ES-I3 (cell line): ENCODE results near the gene TEAD1.

Experiments
- H3K36me3 ChIP-seq: 2 replicates; pipeline ENCODE4 v1.6.1; 2013; ENCODE audit warnings: mild to moderate bottlenecking, low read length, control low read depth, moderate library complexity; ENCODE audit not compliant: insufficient read depth
- H3K4me1 ChIP-seq: 2 replicates; pipeline ENCODE4 v1.6.1; 2013; ENCODE audit warnings: mild to moderate bottlenecking, control low read depth, low read length; ENCODE audit not compliant: insufficient read depth
- H3K9ac ChIP-seq: 2 replicates; pipeline ENCODE4 v1.6.1; 2013; ENCODE audit warnings: low read depth, mild to moderate bottlenecking, low read length, moderate library complexity
- H3K9me3 ChIP-seq: 2 replicates; pipeline ENCODE4 v1.6.1; 2013; ENCODE audit warnings: mild to moderate bottlenecking, low read length, moderate library complexity; ENCODE audit not compliant: control insufficient read depth, insufficient read depth

TEAD1 gene

DNA sequence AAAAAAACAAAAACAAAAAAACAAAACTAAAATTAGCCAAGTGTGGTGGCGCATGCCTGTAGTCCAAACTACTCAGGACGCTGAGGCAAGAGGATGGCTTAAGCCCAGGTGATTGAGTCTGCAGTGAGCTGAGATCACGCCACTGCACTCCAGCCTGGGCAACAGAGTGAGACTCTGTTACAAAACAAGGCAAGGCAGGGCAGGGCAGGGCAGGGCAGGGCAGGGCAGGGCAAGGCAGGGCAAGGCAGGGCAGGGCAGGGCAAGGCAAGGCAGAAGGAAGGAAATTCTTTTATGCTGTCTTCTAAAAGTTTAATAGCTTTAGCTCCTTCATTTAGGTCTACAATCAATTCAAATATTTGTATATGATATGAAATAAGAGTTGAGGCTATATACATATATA is 284.8 kb downstream of the TEAD1 start:
- no peaks in the 10 kb centered on the region for H3K9me3 ChIP-seq
- no peaks in the 10 kb centered on the region for H3K36me3 ChIP-seq
- H3K9ac ChIP-seq: no peak overlapping the region
- H3K4me1 ChIP-seq: no peaks in the 10 kb centered on the region

DNA sequence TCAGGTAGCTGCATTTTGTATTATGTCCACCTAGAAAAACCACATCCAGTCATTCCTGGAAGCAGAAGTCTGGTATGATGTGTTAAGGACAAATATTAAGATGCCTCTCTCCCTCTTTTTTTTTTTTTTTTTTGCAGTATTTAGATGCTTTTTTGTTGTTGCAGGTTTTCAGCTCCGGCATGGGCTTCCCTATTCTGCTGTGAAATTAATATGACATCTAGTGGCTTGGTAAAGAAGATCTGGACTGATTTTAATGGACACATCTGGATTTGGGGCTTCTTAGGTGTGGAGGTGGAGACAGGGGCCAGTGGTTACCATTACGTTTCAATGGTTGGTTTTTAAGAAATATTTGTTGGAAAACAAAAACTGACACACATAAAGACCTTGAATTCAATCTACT is 287.4 kb downstream of the TEAD1 start:
- Histone ChIP-seq H3K4me1 (no peaks in the 10 kb centered on the region), H3K9ac (no peak overlapping the region), H3K36me3 (no peaks in the 10 kb centered on the region), H3K9me3 (no peaks in the 10 kb centered on the region)

- Histone ChIP-seq H3K4me1 (no peaks in the 10 kb centered on the region), H3K36me3 (no peaks in the 10 kb centered on the region), H3K9ac (no peak overlapping the region), H3K9me3 (no peaks in the 10 kb centered on the region)
Observed at GRCh38 chr11:12962306-12962705, 288.1 kb downstream of the TEAD1 start.

- H3K36me3 ChIP-seq: no peaks in the 10 kb centered on the region
- H3K4me1 ChIP-seq: no peaks in the 10 kb centered on the region
- no peak overlapping the region for H3K9ac ChIP-seq
- H3K9me3 ChIP-seq: no peaks in the 10 kb centered on the region
Observed at GRCh38 chr11:12963051-12963450, 288.8 kb downstream of the TEAD1 start.

- Histone ChIP-seq H3K9ac (no peak overlapping the region), H3K9me3 (no peaks in the 10 kb centered on the region), H3K36me3 (no peaks in the 10 kb centered on the region), H3K4me1 (no peaks in the 10 kb centered on the region)
Observed at GRCh38 chr11:12963792-12964536, 289.7 kb downstream of the TEAD1 start.

- Histone ChIP-seq H3K9ac (no peak overlapping the region), H3K4me1 (no peaks in the 10 kb centered on the region), H3K36me3 (no peaks in the 10 kb centered on the region), H3K9me3 (no peaks in the 10 kb centered on the region)
Observed at GRCh38 chr11:12964650-12965049, 290.4 kb downstream of the TEAD1 start.

GRCh38 chr11:12966002-12966401 is 291.8 kb downstream of the TEAD1 start:
- H3K9me3 ChIP-seq: no peaks in the 10 kb centered on the region
- H3K36me3 ChIP-seq: no peaks in the 10 kb centered on the region
- H3K4me1 ChIP-seq: no peaks in the 10 kb centered on the region
- H3K9ac ChIP-seq: no peak overlapping the region

GRCh38 chr11:12968101-12968500 is 293.9 kb downstream of the TEAD1 start:
- H3K9me3 ChIP-seq: no peaks in the 10 kb centered on the region
- no peaks in the 10 kb centered on the region for H3K4me1 ChIP-seq
- no peaks in the 10 kb centered on the region for H3K36me3 ChIP-seq
- no peak overlapping the region for H3K9ac ChIP-seq

GRCh38 chr11:12968826-12969225 is 294.6 kb downstream of the TEAD1 start:
- H3K36me3 ChIP-seq: no peaks in the 10 kb centered on the region
- no peaks in the 10 kb centered on the region for H3K9me3 ChIP-seq
- H3K4me1 ChIP-seq: no peaks in the 10 kb centered on the region
- H3K9ac ChIP-seq: no peak overlapping the region

DNA sequence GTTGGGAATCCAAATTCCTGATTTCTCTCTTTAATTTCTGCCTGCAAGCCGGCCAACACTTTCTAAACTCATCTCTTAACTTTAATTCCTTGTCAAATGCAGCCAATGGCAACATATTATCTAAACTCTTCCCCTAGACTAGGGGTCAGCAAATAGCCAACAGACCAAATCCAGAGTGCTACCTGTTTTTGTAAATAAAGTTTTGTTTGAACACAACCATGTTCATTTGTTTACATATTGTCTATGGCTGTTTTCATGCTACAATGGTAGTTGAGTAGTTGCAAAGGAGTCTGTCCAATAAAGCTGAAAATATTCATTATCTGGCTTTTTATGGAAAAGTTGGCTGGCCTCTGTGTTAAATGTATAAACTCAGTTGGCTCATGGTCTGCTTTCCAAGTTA is 297.7 kb downstream of the TEAD1 start:
- no peaks in the 10 kb centered on the region for H3K9me3 ChIP-seq
- H3K4me1 ChIP-seq: no peaks in the 10 kb centered on the region
- H3K36me3 ChIP-seq: no peaks in the 10 kb centered on the region
- H3K9ac ChIP-seq: no peak overlapping the region

- Histone ChIP-seq H3K4me1 (no peaks in the 10 kb centered on the region), H3K9me3 (no peaks in the 10 kb centered on the region), H3K9ac (no peak overlapping the region), H3K36me3 (no peaks in the 10 kb centered on the region)
Observed at GRCh38 chr11:12973528-12974181, 299.4 kb downstream of the TEAD1 start.

DNA sequence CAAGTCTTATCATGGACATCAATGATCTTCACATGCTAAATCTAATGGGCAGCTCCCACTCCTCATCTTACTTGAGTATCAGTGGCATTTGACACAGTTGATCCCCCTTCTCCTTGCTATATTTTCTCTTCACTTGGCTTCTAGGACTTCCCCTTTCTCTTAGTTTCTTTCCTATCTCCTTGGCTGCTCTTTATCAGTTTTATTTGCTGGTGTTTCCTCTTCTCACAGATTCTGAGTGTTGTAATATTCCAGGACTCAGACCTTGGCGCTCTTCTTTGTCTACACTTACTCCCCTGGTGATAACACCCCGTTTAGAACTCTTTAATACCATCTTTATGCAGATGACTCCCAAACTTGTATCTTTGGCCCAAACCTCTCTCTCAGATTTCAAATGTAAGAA is 301.0 kb downstream of the TEAD1 start:
- Histone ChIP-seq H3K9me3 (no peaks in the 10 kb centered on the region), H3K9ac (no peak overlapping the region), H3K4me1 (no peaks in the 10 kb centered on the region; the same call in 1 of the 2 replicates), H3K36me3 (no peaks in the 10 kb centered on the region)

DNA sequence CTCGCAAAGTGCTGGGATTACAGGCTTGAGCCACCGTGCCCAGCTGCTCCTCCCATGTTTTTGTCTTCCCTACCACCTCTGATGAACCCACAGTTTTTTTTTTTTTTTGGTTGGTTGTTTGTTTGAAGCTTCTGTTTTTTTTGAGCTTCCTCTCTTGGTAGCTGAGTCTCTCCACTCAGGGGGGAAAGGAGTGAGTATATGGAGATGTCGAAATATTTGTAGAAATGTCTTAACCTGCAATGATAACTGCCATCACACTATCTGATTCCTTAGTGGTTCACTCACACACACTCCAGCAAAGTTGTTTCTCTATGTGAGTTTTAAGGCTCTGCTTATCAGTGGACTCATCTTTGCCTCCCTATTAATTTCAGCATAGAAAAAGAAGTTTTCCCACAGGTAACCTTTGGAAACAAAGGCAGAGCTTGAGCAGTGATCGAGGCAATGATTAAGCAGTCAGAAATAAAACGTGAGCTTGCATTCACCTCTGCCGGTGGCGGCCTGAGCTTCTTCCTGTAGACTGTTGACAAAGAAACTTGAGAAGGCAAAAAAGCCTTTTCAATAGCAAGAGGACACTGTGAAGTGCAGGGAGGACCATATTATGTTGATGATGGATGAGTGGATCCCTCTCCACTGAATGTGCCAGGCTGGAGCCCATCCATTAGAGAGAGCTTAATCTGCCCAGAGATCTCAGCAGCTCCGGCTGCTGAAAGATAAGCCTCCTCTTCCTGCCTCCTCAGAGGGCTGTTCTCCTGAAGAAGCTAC is 305.9 kb downstream of the TEAD1 start:
- Histone ChIP-seq H3K4me1 (no peaks in the 10 kb centered on the region; the same call in 1 of the 2 replicates), H3K9ac (no peak overlapping the region), H3K9me3 (no peaks in the 10 kb centered on the region), H3K36me3 (no peaks in the 10 kb centered on the region)

- H3K36me3 ChIP-seq: no peaks in the 10 kb centered on the region
- no peaks in the 10 kb centered on the region; the same call in 1 of the 2 replicates for H3K4me1 ChIP-seq
- H3K9ac ChIP-seq: no peak overlapping the region
- no peaks in the 10 kb centered on the region for H3K9me3 ChIP-seq
Observed at GRCh38 chr11:12981676-12982522, 307.7 kb downstream of the TEAD1 start.
